ENCODE measurements around the gene NPFF. TPM values are rescaled to one million over a fixed set of nuclear protein-coding genes. Genes with fewer than 3 reads are reported as not detected.
A peak's percentile ranks its signal among the peaks of the same experiment; 100 is the strongest.
"Not testable (repeated sequence)": the region's sequence is repeated elsewhere in the genome, so short reads cannot be mapped to it uniquely, and the experiment has no call there.

NPFF gene
- total and polyA plus RNA-seq, 2 donors (not counting 1 experiment from before 2014, with no cell fraction given): not detected

GRCh38 chr12:53482626-53483168, 24.6 kb downstream of the NPFF start:
- peaks cover 24% of the 10 kb centered on the region for H3K4me1 ChIP-seq (ENCODE audit: control insufficient read depth, extremely low read depth, insufficient read depth, low read length)

GRCh38 chr12:53481939-53482586, 25.2 kb downstream of the NPFF start:
- peak overlapping the region; percentile 2 for H3K27ac ChIP-seq (ENCODE audit: insufficient read depth, low read length)
- no peak for DNase-seq (ENCODE audit: low read depth in 2 of 2)

More at GRCh38 chr12:53482626-53483168, 24.6 kb downstream of the NPFF start:
- H3K27me3 ChIP-seq (ENCODE audit: control insufficient read depth, insufficient read depth, low read length): no peaks in the 10 kb centered on the region
- H3K9me3 ChIP-seq (ENCODE audit: control insufficient read depth, insufficient read depth, low read depth, low read length): no peaks in the 10 kb centered on the region
- DNase-seq (ENCODE audit: low read depth in 2 of 2): no peak
- H3K79me2 ChIP-seq (ENCODE audit: control insufficient read depth, insufficient read depth, low read length): peaks cover 6% of the 10 kb centered on the region
- no peak overlapping the region for H3K4me3 ChIP-seq (replicated peaks in 1 of 4; ENCODE audit: control extremely low read depth in 1 of 4, insufficient read depth in 1 of 4, low read depth in 3 of 4, low read length in 4 of 4)
- H2AFZ ChIP-seq (ENCODE audit: low read length): no peak overlapping the region
- H3K9ac ChIP-seq (ENCODE audit: insufficient read depth, low read length): no peak overlapping the region
- H4K20me1 ChIP-seq (ENCODE audit: control insufficient read depth, extremely low read depth, insufficient read depth, low read length): no peaks in the 10 kb centered on the region
- no peak overlapping the region for H3K4me2 ChIP-seq (ENCODE audit: extremely low read depth, insufficient read depth, low read length)
- peaks cover 46% of the 10 kb centered on the region for H3K36me3 ChIP-seq (ENCODE audit: control insufficient read depth, insufficient read depth, low read length)
- TF ChIP-seq EZH2 (IDR thresholded peaks at IDR 0.05; ENCODE audit: low read length, missing control alignments): no peak
- TF ChIP-seq, protein P1, sequence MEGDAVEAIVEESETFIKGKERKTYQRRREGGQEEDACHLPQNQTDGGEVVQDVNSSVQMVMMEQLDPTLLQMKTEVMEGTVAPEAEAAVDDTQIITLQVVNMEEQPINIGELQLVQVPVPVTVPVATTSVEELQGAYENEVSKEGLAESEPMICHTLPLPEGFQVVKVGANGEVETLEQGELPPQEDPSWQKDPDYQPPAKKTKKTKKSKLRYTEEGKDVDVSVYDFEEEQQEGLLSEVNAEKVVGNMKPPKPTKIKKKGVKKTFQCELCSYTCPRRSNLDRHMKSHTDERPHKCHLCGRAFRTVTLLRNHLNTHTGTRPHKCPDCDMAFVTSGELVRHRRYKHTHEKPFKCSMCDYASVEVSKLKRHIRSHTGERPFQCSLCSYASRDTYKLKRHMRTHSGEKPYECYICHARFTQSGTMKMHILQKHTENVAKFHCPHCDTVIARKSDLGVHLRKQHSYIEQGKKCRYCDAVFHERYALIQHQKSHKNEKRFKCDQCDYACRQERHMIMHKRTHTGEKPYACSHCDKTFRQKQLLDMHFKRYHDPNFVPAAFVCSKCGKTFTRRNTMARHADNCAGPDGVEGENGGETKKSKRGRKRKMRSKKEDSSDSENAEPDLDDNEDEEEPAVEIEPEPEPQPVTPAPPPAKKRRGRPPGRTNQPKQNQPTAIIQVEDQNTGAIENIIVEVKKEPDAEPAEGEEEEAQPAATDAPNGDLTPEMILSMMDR (conservative IDR thresholded peaks at IDR 0.05 in 1 of 2, IDR thresholded peaks at IDR 0.05 in 1 of 2; ENCODE audit: low read depth in 1 of 2, low read length in 2 of 2): no peak
- no peak overlapping the region for H3K27ac ChIP-seq (ENCODE audit: insufficient read depth, low read length)

DNA sequence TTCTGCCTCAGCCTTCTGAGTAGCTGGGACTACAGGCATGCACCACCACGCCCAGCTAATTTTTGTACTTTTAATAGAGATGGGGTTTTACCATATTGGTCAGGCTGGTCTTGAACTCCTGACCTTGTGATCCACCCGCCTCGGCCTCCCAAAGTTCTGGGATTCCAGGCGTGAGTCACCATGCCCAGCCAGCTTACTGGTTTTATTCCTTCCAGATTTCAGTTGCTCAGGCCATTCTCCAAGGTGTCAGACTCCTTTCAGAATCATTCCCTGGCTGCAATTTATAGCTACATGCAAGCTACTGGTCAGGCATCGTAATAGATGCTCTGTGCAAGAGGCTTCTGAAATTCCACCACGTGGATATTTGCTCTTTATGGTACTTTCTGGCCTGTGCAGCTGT, 25.8 kb downstream of the NPFF start:
- not testable (repeated sequence) for H2AFZ ChIP-seq (ENCODE audit: low read length); H3K9me3 ChIP-seq (ENCODE audit: control insufficient read depth, insufficient read depth, low read depth, low read length); H3K9ac ChIP-seq (ENCODE audit: insufficient read depth, low read length); H3K4me2 ChIP-seq (ENCODE audit: extremely low read depth, insufficient read depth, low read length); H4K20me1 ChIP-seq (ENCODE audit: control insufficient read depth, extremely low read depth, insufficient read depth, low read length); H3K4me3 ChIP-seq (replicated peaks in 1 of 4; ENCODE audit: control extremely low read depth in 1 of 4, insufficient read depth in 1 of 4, low read depth in 3 of 4, low read length in 4 of 4); H3K27me3 ChIP-seq (ENCODE audit: control insufficient read depth, insufficient read depth, low read length)
- Histone ChIP-seq H3K79me2 (ENCODE audit: control insufficient read depth, insufficient read depth, low read length) (peaks cover 12% of the 10 kb centered on the region), H3K36me3 (ENCODE audit: control insufficient read depth, insufficient read depth, low read length) (peaks cover 40% of the 10 kb centered on the region), H3K27ac (ENCODE audit: insufficient read depth, low read length) (peak overlapping the region; percentile 2), H3K4me1 (ENCODE audit: control insufficient read depth, extremely low read depth, insufficient read depth, low read length) (peaks cover 24% of the 10 kb centered on the region)
- DNase-seq (ENCODE audit: low read depth in 2 of 2): peak; percentile 59 to 73

More at GRCh38 chr12:53481939-53482586, 25.2 kb downstream of the NPFF start:
- H2AFZ ChIP-seq (ENCODE audit: low read length): no peak overlapping the region
- H3K79me2 ChIP-seq (ENCODE audit: control insufficient read depth, insufficient read depth, low read length): peaks cover 7% of the 10 kb centered on the region
- peaks cover 45% of the 10 kb centered on the region for H3K36me3 ChIP-seq (ENCODE audit: control insufficient read depth, insufficient read depth, low read length)
- H4K20me1 ChIP-seq (ENCODE audit: control insufficient read depth, extremely low read depth, insufficient read depth, low read length): no peaks in the 10 kb centered on the region
- H3K9ac ChIP-seq (ENCODE audit: insufficient read depth, low read length): no peak overlapping the region
- no peaks in the 10 kb centered on the region for H3K9me3 ChIP-seq (ENCODE audit: control insufficient read depth, insufficient read depth, low read depth, low read length)
- no peak overlapping the region for H3K4me2 ChIP-seq (ENCODE audit: extremely low read depth, insufficient read depth, low read length)
- H3K27me3 ChIP-seq (ENCODE audit: control insufficient read depth, insufficient read depth, low read length): no peaks in the 10 kb centered on the region
- H3K4me3 ChIP-seq (replicated peaks in 1 of 4; ENCODE audit: control extremely low read depth in 1 of 4, insufficient read depth in 1 of 4, low read depth in 3 of 4, low read length in 4 of 4): no peak overlapping the region
- TF ChIP-seq, protein P1 (conservative IDR thresholded peaks at IDR 0.05 in 1 of 2, IDR thresholded peaks at IDR 0.05 in 1 of 2; ENCODE audit: low read depth in 1 of 2, low read length in 2 of 2): peak in 1 of 2 donors; percentile 13
- no peak for TF ChIP-seq EZH2 (IDR thresholded peaks at IDR 0.05; ENCODE audit: low read length, missing control alignments)
- peaks cover 24% of the 10 kb centered on the region for H3K4me1 ChIP-seq (ENCODE audit: control insufficient read depth, extremely low read depth, insufficient read depth, low read length)

Data from fibroblast of lung (primary cell).